Prostate gland (tissue), 2 donors: ENCODE results near the gene STAC. TPM values are rescaled to one million over a fixed set of nuclear protein-coding genes. Genes with fewer than 3 reads are reported as not detected.

Experiments used
- DNase-seq: peaks from one replicate; pipeline ENCODE4 v3.0.0-alpha.2; 2019; ENCODE audit warnings: low spot score
- H3K27ac ChIP-seq, 2 donors: fragments of 200-600 bp; sonication (generic); 2 replicates each; pipeline ENCODE4 v1.5.1; 2017 to 2019
- H3K27me3 ChIP-seq: fragments of 200-600 bp; sonication (generic); replicated peaks from 2 replicates; pipeline ENCODE4 v1.5.1; 2019; ENCODE audit not compliant: insufficient read depth
- H3K36me3 ChIP-seq, 2 donors: fragments of 200-600 bp; sonication (generic); 1 replicate in 1 of 2; 2 replicates in 1 of 2; pipeline versions ENCODE4 v1.5.1 to v1.8.1; 2017 to 2019
- H3K4me1 ChIP-seq: fragments of 200-600 bp; sonication (generic); replicated peaks from 2 replicates; pipeline ENCODE4 v1.5.1; 2019
- H3K4me3 ChIP-seq, 2 donors: fragments of 200-600 bp; sonication (generic); 2 replicates each; pipeline ENCODE4 v1.5.1; 2017 to 2019
- H3K9me3 ChIP-seq: fragments of 200-600 bp; sonication (generic); 2 replicates; pipeline ENCODE4 v1.5.1; 2017
- CTCF ChIP-seq, 4 experiments: fragments of 200-600 bp in 2 of 4; fragments of 450-650 bp in 2 of 4; sonication (generic) in 2 of 4; IDR thresholded peaks; 1 replicate in 3 of 4; 2 replicates in 1 of 4; pipeline ENCODE4 v1.5.1; 2016 to 2019; ENCODE audit warnings: antibody characterized with exemption in 4 of 4, mild to moderate bottlenecking in 2 of 4, moderate library complexity in 2 of 4
- POLR2A ChIP-seq: fragments of 450-650 bp; IDR thresholded peaks from one replicate; pipeline ENCODE4 v1.6.1; 2016; ENCODE audit warnings: antibody characterized with exemption, mild to moderate bottlenecking
- POLR2AphosphoS5 ChIP-seq: sonication (generic); formaldehyde crosslinking; IDR thresholded peaks from one replicate; pipeline ENCODE4 v1.6.1; 2017; ENCODE audit warnings: antibody characterized with exemption
- WGBS: methylation state at CpG from one replicate; pipeline ENCODE4 v1.1.5; 2018; 5-methylcytosine and 5-hydroxymethylcytosine counted together
- intact Hi-C: fragments of 100-400 bp; cut with DNase I; formaldehyde crosslinking; loops from one replicate; pipeline ENCODE4 v1.14.2; 2022
- total RNA-seq, 2 donors: library from RNA; depleted of rRNA; stranded (reverse); fragments of >200 nt; gene quantifications; one replicate each; pipeline ENCODE4 v1.1.0, GENCODE V29; 2016

STAC gene
- total RNA-seq, 2 donors from 2014 or later: 10.6 to 18.4 TPM

GRCh38 chr3:36393563-36393962 is 13.3 kb downstream of the STAC start:
- H3K27me3 ChIP-seq: no peaks in the 10 kb centered on the region
- no peaks in the 10 kb centered on the region for H3K9me3 ChIP-seq
- TF ChIP-seq POLR2AphosphoS5 (no peak), CTCF (IDR thresholded peaks at IDR 0.05) (no peak), POLR2A (no peak)
- no peak overlapping the region for H3K4me3 ChIP-seq
- intact Hi-C loops: no loop called here
- no peaks in the 10 kb centered on the region for H3K4me1 ChIP-seq
- 89% methylated on average over 1 of the region's 1 CpG for WGBS
- no peaks in the 10 kb centered on the region for H3K36me3 ChIP-seq
- no peak for DNase-seq
- H3K27ac ChIP-seq: no peak overlapping the region

DNA sequence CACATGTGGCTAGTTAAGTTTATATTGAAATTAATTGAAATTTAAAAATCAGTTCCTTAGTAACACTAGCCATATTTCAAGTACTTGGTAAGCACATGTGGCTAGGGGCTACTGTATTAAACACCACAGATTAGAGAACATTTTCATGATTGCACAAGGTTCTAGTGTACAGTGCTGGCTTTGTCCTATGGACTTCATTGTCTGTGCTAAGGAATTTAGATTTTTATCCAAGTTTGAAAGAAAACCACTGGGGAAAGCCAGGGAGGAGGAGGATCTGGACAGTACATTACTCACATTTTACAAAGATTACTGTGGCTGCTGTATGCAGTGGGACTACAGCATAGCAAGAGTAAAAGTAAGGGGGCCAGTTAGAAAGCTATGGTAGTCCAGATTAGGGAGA is 13.9 kb downstream of the STAC start:
- no peaks in the 10 kb centered on the region for H3K36me3 ChIP-seq
- no peak overlapping the region for H3K27ac ChIP-seq
- no peak for DNase-seq
- H3K4me3 ChIP-seq: no peak overlapping the region
- no peaks in the 10 kb centered on the region for H3K27me3 ChIP-seq
- intact Hi-C loops: no loop called here
- TF ChIP-seq POLR2A (no peak), POLR2AphosphoS5 (no peak), CTCF (IDR thresholded peaks at IDR 0.05) (no peak)
- no peaks in the 10 kb centered on the region for H3K4me1 ChIP-seq
- H3K9me3 ChIP-seq: no peaks in the 10 kb centered on the region

DNA sequence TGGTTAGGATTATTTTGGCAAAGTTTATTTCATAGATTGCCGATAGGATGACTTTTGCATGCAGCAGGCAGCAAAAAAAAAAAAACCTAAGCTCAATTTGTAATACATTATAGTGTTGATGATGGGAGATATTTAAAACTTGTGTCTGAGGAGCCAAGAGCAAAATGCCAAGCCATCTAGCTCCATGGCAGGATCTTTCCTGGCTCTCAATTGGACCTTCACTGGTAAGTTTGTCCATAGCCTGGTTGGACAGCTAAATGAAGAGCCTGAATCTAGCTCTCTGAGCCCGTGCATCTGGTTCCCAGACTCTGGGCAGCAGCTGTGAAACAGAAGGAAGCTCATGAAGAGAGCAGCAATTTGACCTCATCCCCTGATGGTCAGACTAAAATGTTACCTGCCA is 17.5 kb downstream of the STAC start:
- intact Hi-C loops: no loop called here
- 60% methylated on average over 2 of the region's 2 CpGs for WGBS
- no peaks in the 10 kb centered on the region for H3K27me3 ChIP-seq
- no peak for DNase-seq
- no peaks in the 10 kb centered on the region for H3K9me3 ChIP-seq
- H3K4me3 ChIP-seq: no peak overlapping the region
- H3K36me3 ChIP-seq: no peaks in the 10 kb centered on the region
- no peaks in the 10 kb centered on the region for H3K4me1 ChIP-seq
- no peak for TF ChIP-seq CTCF (IDR thresholded peaks at IDR 0.05)
- no peak for TF ChIP-seq POLR2AphosphoS5
- no peak for TF ChIP-seq POLR2A
- H3K27ac ChIP-seq: no peak overlapping the region

DNA sequence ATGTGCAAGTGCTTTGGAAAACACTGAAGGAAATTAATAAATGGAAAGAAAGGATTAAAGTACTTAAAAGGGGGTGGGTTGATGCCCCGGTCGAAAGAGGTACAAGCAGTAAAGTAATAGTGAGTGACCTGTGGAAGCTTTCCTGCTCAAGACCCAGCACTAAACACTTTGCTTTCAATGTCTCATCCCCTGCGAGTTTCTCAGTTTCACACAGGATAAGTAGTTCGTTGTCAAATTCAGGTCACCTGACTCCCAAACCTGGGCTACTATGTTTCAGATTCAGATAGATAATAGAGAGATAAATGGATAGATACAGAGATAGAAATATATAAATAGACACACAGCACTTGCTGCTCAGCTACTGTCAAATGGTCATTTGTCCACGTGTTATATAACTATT is 19.6 kb downstream of the STAC start:
- intact Hi-C loops: no loop called here

More for the DNA sequence above, 19.6 kb downstream of the STAC start:
- Histone ChIP-seq H3K27me3 (no peaks in the 10 kb centered on the region), H3K4me3 (no peak overlapping the region), H3K4me1 (no peaks in the 10 kb centered on the region), H3K27ac (no peak overlapping the region), H3K36me3 (no peaks in the 10 kb centered on the region), H3K9me3 (no peaks in the 10 kb centered on the region)
- DNase-seq: no peak
- no peak for TF ChIP-seq POLR2A
- no peak for TF ChIP-seq CTCF (IDR thresholded peaks at IDR 0.05)
- no peak for TF ChIP-seq POLR2AphosphoS5
- 87% methylated on average over 5 of the region's 5 CpGs for WGBS
